AG10803 (cell line): ENCODE results near the gene IL6.
A peak's percentile ranks its signal among the peaks of the same experiment; 100 is the strongest.

Experiments
- DNase-seq: peaks from one replicate; pipeline ENCODE4 v3.0.0; 2010; ENCODE audit warnings: low read depth
- H3K4me3 ChIP-seq: 2 replicates; pipeline ENCODE4 v1.5.1; 2011; ENCODE audit warnings: mild to moderate bottlenecking, low read length, control low read depth
- TF ChIP-seq, protein P1 (sequence below): conservative IDR thresholded peaks from 2 replicates; pipeline ENCODE4 v1.5.1; 2011; ENCODE audit warnings: mild to moderate bottlenecking, low read length, control low read depth, inconsistent platforms

The IL6 gene

GRCh38 chr7:22720791-22721786 lies 5.9 kb upstream of the IL6 start:
- peak; percentile 13 for DNase-seq
- no peak overlapping the region for H3K4me3 ChIP-seq
- TF ChIP-seq, protein P1, sequence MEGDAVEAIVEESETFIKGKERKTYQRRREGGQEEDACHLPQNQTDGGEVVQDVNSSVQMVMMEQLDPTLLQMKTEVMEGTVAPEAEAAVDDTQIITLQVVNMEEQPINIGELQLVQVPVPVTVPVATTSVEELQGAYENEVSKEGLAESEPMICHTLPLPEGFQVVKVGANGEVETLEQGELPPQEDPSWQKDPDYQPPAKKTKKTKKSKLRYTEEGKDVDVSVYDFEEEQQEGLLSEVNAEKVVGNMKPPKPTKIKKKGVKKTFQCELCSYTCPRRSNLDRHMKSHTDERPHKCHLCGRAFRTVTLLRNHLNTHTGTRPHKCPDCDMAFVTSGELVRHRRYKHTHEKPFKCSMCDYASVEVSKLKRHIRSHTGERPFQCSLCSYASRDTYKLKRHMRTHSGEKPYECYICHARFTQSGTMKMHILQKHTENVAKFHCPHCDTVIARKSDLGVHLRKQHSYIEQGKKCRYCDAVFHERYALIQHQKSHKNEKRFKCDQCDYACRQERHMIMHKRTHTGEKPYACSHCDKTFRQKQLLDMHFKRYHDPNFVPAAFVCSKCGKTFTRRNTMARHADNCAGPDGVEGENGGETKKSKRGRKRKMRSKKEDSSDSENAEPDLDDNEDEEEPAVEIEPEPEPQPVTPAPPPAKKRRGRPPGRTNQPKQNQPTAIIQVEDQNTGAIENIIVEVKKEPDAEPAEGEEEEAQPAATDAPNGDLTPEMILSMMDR = no peak

DNA sequence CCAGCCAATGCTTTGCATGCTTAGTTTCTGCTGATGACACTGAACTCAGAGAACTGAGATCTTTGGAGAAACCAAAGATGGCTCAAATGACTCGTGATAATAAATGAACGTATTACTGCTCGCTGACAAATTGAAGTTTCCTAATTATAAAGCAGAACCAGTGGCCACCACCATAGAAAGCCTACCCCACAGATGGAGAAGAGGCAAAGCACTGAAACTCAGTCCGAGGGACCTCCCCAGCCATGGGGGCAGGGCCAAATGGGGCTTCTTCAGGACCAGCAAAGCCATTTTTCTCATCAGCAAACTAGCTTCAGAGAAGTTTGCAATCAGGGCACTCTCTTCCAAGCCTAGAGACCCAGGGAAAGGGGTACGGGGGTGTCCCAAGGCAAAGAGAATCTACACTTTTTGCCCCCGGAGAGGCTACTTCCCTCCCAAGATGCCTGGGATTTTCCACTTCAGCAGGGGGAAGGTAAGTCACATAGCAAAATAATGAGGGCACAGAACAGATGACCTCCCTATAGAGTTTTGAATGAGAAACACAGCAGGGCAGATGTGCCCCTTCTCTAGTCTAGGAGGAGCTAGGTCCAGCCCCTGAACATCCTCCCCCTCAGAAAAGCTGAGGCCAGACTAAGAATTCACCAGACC lies 4.3 kb upstream of the IL6 start:
- TF ChIP-seq, protein P1 = no peak
- no peak overlapping the region for H3K4me3 ChIP-seq
- DNase-seq = no peak

DNA sequence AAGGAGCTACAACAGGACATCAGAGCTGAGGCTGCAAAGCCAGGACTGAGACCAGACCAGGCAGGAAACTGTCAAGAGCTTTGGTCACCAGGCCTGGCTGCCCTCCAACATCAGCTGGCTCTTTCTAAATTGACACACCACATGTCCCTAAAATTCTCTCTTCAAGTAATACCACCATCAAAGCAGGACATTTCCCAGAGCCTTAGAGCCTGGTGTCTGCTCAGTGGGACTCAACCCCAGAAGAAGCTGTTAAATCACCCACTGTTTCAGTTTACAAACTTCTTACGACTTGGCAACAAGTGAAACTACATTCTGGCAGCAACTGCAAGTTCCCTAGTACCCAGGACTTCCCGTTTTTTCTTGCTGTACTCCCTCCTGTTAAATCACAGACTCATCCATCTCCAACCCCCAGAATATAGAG lies 3.8 kb upstream of the IL6 start:
- no peak overlapping the region for H3K4me3 ChIP-seq

DNA sequence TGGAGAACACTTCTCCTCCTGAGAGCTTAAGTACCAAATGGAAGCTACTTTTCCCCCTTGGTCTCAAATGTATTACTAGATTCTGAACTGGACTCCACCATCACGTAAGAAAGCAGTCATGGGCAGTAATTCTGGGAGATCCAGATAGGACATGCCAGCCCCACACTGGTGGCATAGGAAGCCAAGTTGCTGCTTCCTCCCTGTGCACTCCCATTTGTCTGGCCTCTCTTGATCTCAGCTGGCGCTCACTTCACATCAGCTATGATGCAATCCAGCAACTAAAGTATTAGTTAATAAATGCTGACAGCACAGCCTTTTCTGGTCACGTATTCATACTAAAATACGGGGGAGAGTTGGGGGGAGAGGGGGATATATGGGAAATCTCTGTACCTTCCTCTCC lies 3.4 kb upstream of the IL6 start:
- no peak overlapping the region for H3K4me3 ChIP-seq
- TF ChIP-seq, protein P1 = no peak
- peak; percentile 61 for DNase-seq

More for the DNA sequence above, 3.8 kb upstream of the IL6 start:
- TF ChIP-seq, protein P1 = no peak
- DNase-seq = peak; percentile 65

GRCh38 chr7:22724861-22725260 lies 2.1 kb upstream of the IL6 start:
- DNase-seq = peak; percentile 18
- TF ChIP-seq, protein P1 = no peak
- no peak overlapping the region for H3K4me3 ChIP-seq

GRCh38 chr7:22725585-22725984 lies 1.4 kb upstream of the IL6 start:
- peak; percentile 63 for DNase-seq
- TF ChIP-seq, protein P1 = peak; percentile 34
- H3K4me3 ChIP-seq = peak overlapping the region; percentile 20
